Measurements from ENCODE around the gene NKX2-1.

NKX2-1 gene

GRCh38 chr14:36517242-36518030, 2.6 kb downstream of the NKX2-1 start:
- DNase-seq (ENCODE audit: low spot score): no peak

- DNase-seq (ENCODE audit: low spot score): no peak
Measured at GRCh38 chr14:36516719-36517241, 3.3 kb downstream of the NKX2-1 start.

GRCh38 chr14:36515896-36516718, 3.9 kb downstream of the NKX2-1 start:
- no peak for DNase-seq (ENCODE audit: low spot score)

GRCh38 chr14:36515105-36515593, 4.9 kb downstream of the NKX2-1 start:
- no peak for DNase-seq (ENCODE audit: low spot score)

- no peak for DNase-seq (ENCODE audit: low spot score)
Measured at GRCh38 chr14:36514278-36515104, 5.5 kb downstream of the NKX2-1 start.

- no peak for DNase-seq (ENCODE audit: low spot score)
Measured at GRCh38 chr14:36513451-36514277, 6.4 kb downstream of the NKX2-1 start.

GRCh38 chr14:36513012-36513420, 7.0 kb downstream of the NKX2-1 start:
- no peak for DNase-seq (ENCODE audit: low spot score)

- no peak for DNase-seq (ENCODE audit: low spot score)
Measured at GRCh38 chr14:36512585-36513003, 7.4 kb downstream of the NKX2-1 start.

- no peak for DNase-seq (ENCODE audit: low spot score)
Measured at GRCh38 chr14:36511981-36512584, 7.9 kb downstream of the NKX2-1 start.

GRCh38 chr14:36510874-36511273, 9.2 kb downstream of the NKX2-1 start:
- no peak for DNase-seq (ENCODE audit: low spot score)

- no peak for DNase-seq (ENCODE audit: low spot score)
Measured at GRCh38 chr14:36510078-36510799, 9.8 kb downstream of the NKX2-1 start.

- no peak for DNase-seq (ENCODE audit: low spot score)
Measured at GRCh38 chr14:36509069-36509917, 10.7 kb downstream of the NKX2-1 start.

GRCh38 chr14:36508418-36509068, 11.5 kb downstream of the NKX2-1 start:
- no peak for DNase-seq (ENCODE audit: low spot score)

GRCh38 chr14:36507847-36508417, 12.1 kb downstream of the NKX2-1 start:
- DNase-seq (ENCODE audit: low spot score): no peak

- DNase-seq (ENCODE audit: low spot score): no peak
Measured at GRCh38 chr14:36506732-36507614, 13.1 kb downstream of the NKX2-1 start.

- DNase-seq (ENCODE audit: low spot score): no peak
Measured at GRCh38 chr14:36505892-36506731, 13.9 kb downstream of the NKX2-1 start.
